Left lung (tissue), 10 donors: ENCODE data around the gene TSKU. TPM values are rescaled to one million over a fixed set of nuclear protein-coding genes. Genes with fewer than 3 reads are reported as not detected.

ENCODE experiments used
- ATAC-seq: fragments of 200-7000 bp; cut with Tn5 transposase; one replicate; pipeline ENCODE4 v1.9.1; 2020; ENCODE audit warnings: moderate library complexity
- DNase-seq, 4 donors: peaks; one replicate each; pipeline ENCODE4 v3.0.0-alpha.2; 2013 to 2020
- H3K27ac ChIP-seq, 2 donors: fragments of 200-600 bp; sonication (generic) in 1 of 2; one replicate each; pipeline versions ENCODE4 v1.5.0 to v1.8.0; 2020 to 2021
- H3K27me3 ChIP-seq, 2 donors: fragments of 200-600 bp; sonication (generic) in 1 of 2; one replicate each; pipeline versions ENCODE4 v1.5.0 to v1.8.0; 2020 to 2021
- H3K36me3 ChIP-seq, 2 donors: fragments of 200-600 bp; sonication (generic) in 1 of 2; one replicate each; pipeline versions ENCODE4 v1.5.0 to v1.8.0; 2020 to 2021
- H3K4me1 ChIP-seq, 2 donors: fragments of 200-600 bp; one replicate each; pipeline ENCODE4 v1.8.0; 2021
- H3K4me3 ChIP-seq, 2 donors: fragments of 200-600 bp; sonication (generic) in 1 of 2; one replicate each; pipeline versions ENCODE4 v1.5.0 to v1.8.0; 2020 to 2021; ENCODE audit warnings: mild to moderate bottlenecking in 1 of 2
- H3K9me3 ChIP-seq, 2 donors: fragments of 200-600 bp; sonication (generic) in 1 of 2; one replicate each; pipeline versions ENCODE4 v1.5.0 to v1.8.0; 2020 to 2021
- CTCF ChIP-seq, 2 donors: fragments of 200-600 bp; sonication (generic) in 1 of 2; IDR thresholded peaks; one replicate each; pipeline versions ENCODE4 v1.5.0 to v1.8.0; 2021; ENCODE audit warnings: antibody characterized with exemption in 2 of 2
- intact Hi-C, 2 donors: fragments of 100-400 bp; cut with DNase I; formaldehyde crosslinking; loops; one replicate each; pipeline versions ENCODE4 v1.11.2 to v1.14.2; 2022
- polyA plus RNA-seq, 6 donors: library from polyadenylated mRNA; unstranded; fragments of 120-200 nt; gene quantifications; one replicate each; pipeline ENCODE4 v1.2.1, GENCODE V29; 2013; ENCODE audit not compliant: insufficient read length in 6 of 6
- total RNA-seq, 2 donors: library from RNA; stranded (reverse); fragmentation: NEBNext Ultra II Directional; extraction: Animal tissue kit (Norgen Biotek cat#: 25700); gene quantifications; one replicate each; pipeline ENCODE4 v1.2.1, GENCODE V29; 2021
- donor health status: DM: no; HTN: yes; CAD: no.
- donor health status: DM: no; HTN: no; CAD: no.

TSKU gene
- total and polyA plus RNA-seq, 8 donors = 12.7 to 36.6 (median 28.3) TPM

DNA sequence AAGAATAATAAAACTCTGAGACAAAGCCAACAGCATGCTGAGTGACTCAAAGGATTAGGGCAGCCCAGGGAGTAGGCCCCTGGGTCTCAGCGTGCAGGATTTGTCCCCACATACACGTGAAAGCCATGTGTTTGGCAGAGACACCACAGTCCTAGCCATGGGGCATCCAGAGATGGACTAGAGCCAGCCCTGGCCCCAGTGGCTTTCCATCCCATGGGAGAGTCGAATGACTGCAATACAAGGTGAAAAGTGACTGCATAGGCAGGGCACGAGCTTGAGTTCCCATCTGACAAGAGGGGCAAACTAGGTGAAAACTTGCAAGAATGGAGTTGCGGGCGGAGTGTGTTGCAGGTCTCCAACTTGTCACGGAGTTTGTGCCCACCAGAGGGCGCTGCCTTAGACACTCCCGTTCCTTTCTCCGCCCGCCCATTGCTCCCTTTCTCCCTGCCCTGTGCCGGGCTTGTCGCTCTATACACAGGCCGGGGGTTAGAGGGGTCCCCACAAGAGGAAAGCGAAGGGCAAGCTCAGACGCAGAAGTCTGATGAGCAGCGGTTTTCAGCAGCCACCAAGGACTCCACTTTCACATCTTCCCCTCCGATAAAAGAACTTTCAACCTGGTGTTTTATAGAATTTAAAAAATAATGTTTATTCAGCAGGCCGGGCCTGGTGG, 24.2 kb downstream of the TSKU start:
- H3K4me3 ChIP-seq = no peak overlapping the region
- peak; percentile 70 to 93 (median 84) for DNase-seq
- H3K9me3 ChIP-seq = no peaks in the 10 kb centered on the region
- H3K36me3 ChIP-seq = no peaks in the 10 kb centered on the region
- H3K27ac ChIP-seq = no peak overlapping the region
- peaks cover 5 to 30% of the 10 kb centered on the region in 2 donors for H3K4me1 ChIP-seq
- intact Hi-C loops = loop anchor here in 1 of 2 donors (5.0 kb wide), 1 partner anchor 110 kb away; no protein-coding TSS in a partner anchor
- TF ChIP-seq CTCF (IDR thresholded peaks at IDR 0.05) = peak; percentile 74 to 87
- H3K27me3 ChIP-seq = no peaks in the 10 kb centered on the region
- ATAC-seq = peak; percentile 87

DNA sequence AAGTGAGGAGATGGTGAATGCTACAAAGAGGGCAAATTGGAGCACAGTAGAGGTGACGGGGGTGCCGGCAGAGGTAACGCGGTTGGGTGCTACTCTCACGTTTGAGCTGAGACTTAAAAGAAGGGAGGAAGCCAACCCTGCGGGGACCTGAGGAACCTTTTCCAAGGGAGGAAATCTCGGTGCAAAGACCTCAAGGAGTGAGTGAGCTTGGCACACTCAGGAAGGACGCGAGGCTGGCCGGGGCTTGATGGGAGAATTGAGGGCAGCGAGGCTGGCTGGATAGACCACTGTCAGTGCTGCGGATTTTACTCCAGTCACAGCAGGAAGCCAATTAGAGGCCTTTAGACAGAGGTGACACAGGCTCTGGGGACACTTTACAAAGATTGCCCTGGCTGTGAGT, 25.0 kb downstream of the TSKU start:
- no peak for TF ChIP-seq CTCF (IDR thresholded peaks at IDR 0.05)
- no peaks in the 10 kb centered on the region for H3K27me3 ChIP-seq
- no peak overlapping the region for H3K27ac ChIP-seq
- H3K9me3 ChIP-seq = no peaks in the 10 kb centered on the region
- H3K36me3 ChIP-seq = no peaks in the 10 kb centered on the region
- H3K4me1 ChIP-seq = peaks cover 5 to 23% of the 10 kb centered on the region in 2 donors
- intact Hi-C loops = loop anchor here in 1 of 2 donors (5.0 kb wide), 1 partner anchor 109 kb away; no protein-coding TSS in a partner anchor
- ATAC-seq (no peak), DNase-seq (no peak)
- H3K4me3 ChIP-seq = no peak overlapping the region

DNA sequence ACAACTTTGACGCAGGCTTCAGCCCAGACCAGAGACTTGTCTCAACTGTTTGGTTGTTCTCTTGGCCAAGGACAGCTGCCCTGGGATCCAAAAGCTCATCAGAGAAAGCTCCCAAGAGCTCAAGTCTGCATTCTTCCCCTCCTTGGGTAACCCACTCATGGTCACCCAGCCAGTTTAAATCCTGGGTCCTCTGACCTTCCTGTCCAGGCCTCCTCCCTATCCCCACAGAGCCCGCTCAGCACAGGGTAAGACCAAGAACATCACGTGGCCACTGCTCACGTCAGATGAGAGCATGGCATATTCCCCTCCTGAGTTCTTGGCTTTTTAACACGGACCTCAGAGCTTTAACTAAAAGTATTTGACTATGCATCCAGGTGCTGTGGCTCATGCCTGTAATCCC, 25.8 kb downstream of the TSKU start:
- no peak for DNase-seq
- Histone ChIP-seq H3K36me3 (no peaks in the 10 kb centered on the region), H3K4me1 (peaks cover under 1 to 18% of the 10 kb centered on the region in 2 donors), H3K27ac (no peak overlapping the region), H3K9me3 (no peaks in the 10 kb centered on the region), H3K27me3 (no peaks in the 10 kb centered on the region), H3K4me3 (no peak overlapping the region)
- TF ChIP-seq CTCF (IDR thresholded peaks at IDR 0.05) = no peak
- no peak for ATAC-seq
- intact Hi-C loops = loop anchor here in 1 of 2 donors (5.0 kb wide), 1 partner anchor 108 kb away; no protein-coding TSS in a partner anchor

DNA sequence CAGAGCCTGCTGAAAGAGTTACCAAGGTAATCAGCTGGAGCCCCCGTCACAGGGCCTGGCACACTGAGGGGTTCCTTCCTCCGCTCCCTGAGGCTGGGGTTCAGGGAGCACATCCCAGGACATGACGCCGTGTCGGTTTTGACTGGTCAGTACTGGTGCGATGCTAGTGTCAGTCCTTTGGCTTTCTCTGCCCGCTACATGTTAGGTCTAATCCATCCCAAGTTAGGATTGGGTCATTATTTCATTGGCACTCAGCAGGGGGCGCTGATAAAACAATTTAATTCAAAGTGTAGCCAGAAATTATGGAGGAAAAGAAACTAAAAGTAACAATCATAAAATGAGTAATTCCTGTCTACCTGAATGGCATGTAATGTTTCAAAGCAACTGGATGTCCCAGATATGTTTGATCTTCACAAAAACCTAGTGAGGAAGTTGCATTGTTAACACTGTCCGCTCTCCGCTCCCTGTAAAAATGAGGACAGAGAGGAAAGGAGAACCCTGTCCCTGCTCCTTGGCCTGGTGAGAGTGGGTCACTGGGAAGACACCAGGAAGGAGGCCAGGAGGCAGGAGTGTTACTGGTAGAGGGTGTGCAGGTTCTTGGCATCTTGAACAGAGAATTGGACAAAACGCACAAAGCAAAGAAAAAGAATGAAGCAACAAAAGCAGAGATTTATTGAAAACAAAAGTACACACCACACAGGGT, 27.1 kb downstream of the TSKU start:
- H3K4me3 ChIP-seq = no peak overlapping the region
- H3K4me1 ChIP-seq = peaks cover 0 to 18% of the 10 kb centered on the region in 2 donors
- no peaks in the 10 kb centered on the region for H3K27me3 ChIP-seq
- H3K9me3 ChIP-seq = peaks cover 0 to 13% of the 10 kb centered on the region in 2 donors
- H3K36me3 ChIP-seq = no peaks in the 10 kb centered on the region
- H3K27ac ChIP-seq = peak overlapping the region in 1 of 2 donors; percentile 59
- ATAC-seq (peak; percentile 63), DNase-seq (no peak)
- intact Hi-C loops = no loop called here
- peak; percentile 50 to 51 for TF ChIP-seq CTCF (IDR thresholded peaks at IDR 0.05)

DNA sequence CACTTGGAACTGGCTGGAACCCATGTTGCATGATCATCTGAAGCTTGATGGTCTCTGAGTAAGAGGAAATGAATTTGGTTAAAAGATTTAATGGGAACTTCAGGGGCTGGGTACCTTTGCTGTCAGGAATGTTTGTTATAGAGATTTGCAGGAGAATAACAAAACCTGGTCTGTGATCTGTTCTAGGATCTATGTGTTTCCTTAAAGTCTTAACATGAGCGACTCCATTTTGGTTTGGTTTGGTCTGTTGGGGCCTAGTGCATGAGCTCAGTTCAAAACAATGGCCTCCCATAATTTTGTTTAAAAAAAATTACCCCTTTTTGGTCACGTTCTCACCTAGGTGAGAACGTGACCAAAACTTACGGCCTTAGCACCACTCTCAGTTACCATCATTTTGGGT, 28.1 kb downstream of the TSKU start:
- Histone ChIP-seq H3K36me3 (no peaks in the 10 kb centered on the region), H3K27me3 (no peaks in the 10 kb centered on the region), H3K9me3 (peaks cover 0 to 21% of the 10 kb centered on the region in 2 donors), H3K27ac (no peak overlapping the region), H3K4me1 (peaks cover 0 to 18% of the 10 kb centered on the region in 2 donors), H3K4me3 (no peak overlapping the region)
- DNase-seq (no peak), ATAC-seq (no peak)
- TF ChIP-seq CTCF (IDR thresholded peaks at IDR 0.05) = no peak
- intact Hi-C loops = no loop called here
